Measurements from ENCODE around the gene TM9SF1. TPM values are rescaled to one million over a fixed set of nuclear protein-coding genes. Genes with fewer than 3 reads are reported as not detected.

TM9SF1 gene
- total RNA-seq, 6 donors from 2014 or later: 15.7 to 75.4 (median 53.8) TPM

- H3K9me3 ChIP-seq: no peaks in the 10 kb centered on the region
- WGBS, 2 donors: 95 to 97% methylated on average over 14 of the region's 14 CpGs
- DNase-seq: peak in 1 of 2 donors; percentile 84
- H3K4me3 ChIP-seq: no peak overlapping the region
- TF ChIP-seq CTCF (IDR thresholded peaks at IDR 0.05): no peak
- TF ChIP-seq POLR2A (IDR thresholded peaks at IDR 0.05): no peak
- TF ChIP-seq POLR2AphosphoS5 (IDR thresholded peaks at IDR 0.05): no peak
- no peak for TF ChIP-seq EP300 (IDR thresholded peaks at IDR 0.05)
- no peak overlapping the region for H3K27ac ChIP-seq
- H3K27me3 ChIP-seq: no peaks in the 10 kb centered on the region
- ATAC-seq (ENCODE audit: low FRiP score in 2 of 2): no peak
- H3K4me1 ChIP-seq: no peaks in the 10 kb centered on the region
- H3K36me3 ChIP-seq: peaks cover 14 to 89% (median 80%) of the 10 kb centered on the region in 4 donors
These were observed 17.4 kb downstream of the TM9SF1 start for GRCh38 chr14:24177891-24178290.

GRCh38 chr14:24177041-24177825 is 18.0 kb downstream of the TM9SF1 start:
- H3K36me3 ChIP-seq: peaks cover 14 to 89% (median 79%) of the 10 kb centered on the region in 4 donors

DNA sequence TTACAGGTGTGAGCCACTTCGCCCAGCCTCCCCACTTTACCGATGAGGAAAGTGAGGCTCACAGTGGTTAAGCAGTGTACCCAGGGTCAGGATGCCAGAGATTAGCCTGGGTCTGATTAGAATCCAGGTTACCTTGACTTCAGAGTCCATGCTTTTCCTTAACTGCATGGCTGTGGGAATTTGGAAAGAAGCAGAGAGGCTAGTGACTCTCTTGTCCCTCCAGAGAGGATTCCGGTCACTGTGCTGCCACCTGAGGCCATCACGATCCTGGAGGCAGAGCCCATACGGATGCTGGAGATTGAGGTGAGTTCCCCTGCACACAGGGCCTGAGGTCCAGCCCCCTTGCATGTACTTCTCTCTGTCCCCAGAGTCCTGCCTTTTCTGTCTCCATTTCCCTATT is 18.6 kb downstream of the TM9SF1 start:
- peaks cover 0 to 7% (median 3%) of the 10 kb centered on the region in 4 donors for H3K4me1 ChIP-seq
- no peak overlapping the region for H3K27ac ChIP-seq
- no peaks in the 10 kb centered on the region for H3K27me3 ChIP-seq
- no peak for TF ChIP-seq EP300 (IDR thresholded peaks at IDR 0.05)
- ATAC-seq (ENCODE audit: low FRiP score in 2 of 2) (no peak), DNase-seq (no peak)
- no peaks in the 10 kb centered on the region for H3K9me3 ChIP-seq
- 100% methylated on average over 1 to 5 of the region's 5 CpGs for WGBS, 2 donors
- no peak overlapping the region for H3K4me3 ChIP-seq
- peaks cover 12 to 86% (median 75%) of the 10 kb centered on the region in 4 donors for H3K36me3 ChIP-seq

More at GRCh38 chr14:24177041-24177825, 18.0 kb downstream of the TM9SF1 start:
- no peak overlapping the region for H3K4me3 ChIP-seq
- H3K27ac ChIP-seq: no peak overlapping the region
- 93 to 98% methylated on average over 12 of the region's 12 CpGs for WGBS, 2 donors
- DNase-seq (no peak), ATAC-seq (ENCODE audit: low FRiP score in 2 of 2) (no peak)
- TF ChIP-seq POLR2AphosphoS5 (IDR thresholded peaks at IDR 0.05): no peak
- TF ChIP-seq EP300 (IDR thresholded peaks at IDR 0.05): no peak
- no peak for TF ChIP-seq CTCF (IDR thresholded peaks at IDR 0.05)
- no peak for TF ChIP-seq POLR2A (IDR thresholded peaks at IDR 0.05)
- H3K27me3 ChIP-seq: no peaks in the 10 kb centered on the region
- peaks cover 0 to under 1% (median 0%) of the 10 kb centered on the region in 4 donors for H3K4me1 ChIP-seq
- H3K9me3 ChIP-seq: no peaks in the 10 kb centered on the region

DNA sequence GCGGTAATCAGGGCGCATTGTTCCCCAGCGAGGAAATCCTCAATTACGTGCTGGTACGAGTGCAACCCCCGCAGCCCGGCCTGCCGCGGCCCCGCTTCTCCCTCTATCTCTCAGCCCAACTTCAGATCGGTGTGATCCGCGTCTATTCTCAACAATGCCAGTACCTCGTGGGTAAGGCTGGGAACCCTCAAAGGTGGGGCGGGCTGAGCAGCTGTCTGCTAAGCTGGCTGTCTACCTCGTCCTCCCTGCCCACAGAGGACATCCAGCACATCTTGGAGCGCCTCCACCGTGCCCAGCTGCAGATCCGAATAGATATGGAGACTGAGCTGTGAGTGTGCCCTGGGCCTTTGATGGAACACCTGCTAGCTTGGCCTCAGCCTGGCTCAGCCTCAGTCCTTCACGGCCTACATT is 22.4 kb downstream of the TM9SF1 start:
- ATAC-seq (ENCODE audit: low FRiP score in 2 of 2) (no peak), DNase-seq (peak in 1 of 2 donors; percentile 82)
- Histone ChIP-seq H3K36me3 (peaks cover 0 to 75% (median 49%) of the 10 kb centered on the region in 4 donors), H3K27me3 (no peaks in the 10 kb centered on the region), H3K4me1 (peaks cover 0 to 10% (median 6%) of the 10 kb centered on the region in 4 donors), H3K9me3 (no peaks in the 10 kb centered on the region), H3K27ac (no peak overlapping the region), H3K4me3 (peak overlapping the region in 2 of 4 donors; percentile 43 to 45)
- WGBS, 2 donors: 80 to 81% methylated on average over 18 to 20 of the region's 20 CpGs
- TF ChIP-seq EP300 (IDR thresholded peaks at IDR 0.05) (no peak), CTCF (IDR thresholded peaks at IDR 0.05) (no peak), POLR2AphosphoS5 (IDR thresholded peaks at IDR 0.05) (no peak), POLR2A (IDR thresholded peaks at IDR 0.05) (no peak)

GRCh38 chr14:24172261-24172860 is 22.9 kb downstream of the TM9SF1 start:
- peak overlapping the region in 3 of 4 donors; percentile 34 to 45 (median 43) for H3K4me3 ChIP-seq
- peaks cover 0 to 10% (median 6%) of the 10 kb centered on the region in 4 donors for H3K4me1 ChIP-seq
- H3K27me3 ChIP-seq: no peaks in the 10 kb centered on the region
- H3K9me3 ChIP-seq: no peaks in the 10 kb centered on the region
- DNase-seq (peak in 1 of 2 donors; percentile 85), ATAC-seq (ENCODE audit: low FRiP score in 2 of 2) (no peak)
- TF ChIP-seq POLR2AphosphoS5 (IDR thresholded peaks at IDR 0.05): no peak
- no peak for TF ChIP-seq EP300 (IDR thresholded peaks at IDR 0.05)
- no peak for TF ChIP-seq CTCF (IDR thresholded peaks at IDR 0.05)
- no peak for TF ChIP-seq POLR2A (IDR thresholded peaks at IDR 0.05)
- peaks cover 0 to 75% (median 47%) of the 10 kb centered on the region in 4 donors for H3K36me3 ChIP-seq
- WGBS, 2 donors: 55 to 64% methylated on average over 28 to 30 of the region's 30 CpGs
- peak overlapping the region in 3 of 4 donors; percentile 10 to 52 (median 22) for H3K27ac ChIP-seq

Measured in upper lobe of left lung (tissue), 6 donors.